Measurements from ENCODE around the gene SLC7A10. TPM values are rescaled to one million over a fixed set of nuclear protein-coding genes. Genes with fewer than 3 reads are reported as not detected.

The SLC7A10 gene
- polyA plus RNA-seq, 1 of the 3 experiments (the other 2 are of a cell fraction): 0.02 TPM

DNA sequence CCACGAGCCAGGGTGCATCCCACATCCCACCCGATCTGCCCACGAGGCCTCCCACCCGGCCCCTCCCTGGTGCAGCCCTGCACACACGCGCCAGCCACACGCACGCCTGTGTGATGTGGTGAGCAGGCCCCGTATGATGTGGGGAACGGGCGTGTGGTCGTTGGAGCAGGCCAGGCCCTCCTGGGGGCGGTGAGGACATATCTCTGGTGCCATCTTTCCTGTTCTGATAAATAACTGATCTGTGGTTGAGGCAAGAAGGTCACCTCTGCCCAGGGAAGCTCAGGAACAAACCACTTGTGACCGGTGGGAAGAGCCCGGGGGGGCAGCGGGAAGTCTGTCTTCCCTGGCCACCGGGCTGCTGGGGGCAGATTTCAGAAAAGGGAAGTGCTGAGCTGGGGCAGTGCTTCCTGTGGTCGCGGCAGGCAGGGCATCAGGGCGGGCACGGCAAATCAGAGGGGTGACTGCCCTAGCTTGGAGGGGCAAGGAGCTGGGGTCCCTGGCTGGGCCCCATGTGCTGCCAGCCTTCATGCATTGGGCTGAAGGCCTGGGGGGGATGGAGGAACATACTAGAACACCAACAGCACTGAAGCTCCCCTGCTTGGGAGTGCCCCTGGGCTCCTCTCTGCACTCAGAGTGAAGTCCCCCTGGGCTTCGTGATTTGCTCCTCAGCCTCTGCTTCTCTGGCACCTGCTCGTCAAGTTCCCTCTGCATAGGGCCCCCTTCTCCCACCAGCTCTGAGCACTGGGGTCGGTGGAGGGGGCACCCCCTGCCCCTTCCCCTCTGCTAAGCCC is 35.2 kb upstream of the SLC7A10 start:
- H3K79me2 ChIP-seq (ENCODE audit: insufficient read depth): no peaks in the 10 kb centered on the region
- H3K9ac ChIP-seq: no peak overlapping the region
- no peaks in the 10 kb centered on the region for H3K36me3 ChIP-seq (replicated peaks in 1 of 2; ENCODE audit: control insufficient read depth in 1 of 2, insufficient read depth in 2 of 2, low read length in 1 of 2)
- 65% methylated on average over 18 of the region's 24 CpGs for WGBS (ENCODE audit: low lambda C conversion rate)
- TF ChIP-seq GATA2 (CRISPR knock-in tag; IDR thresholded peaks at IDR 0.05) (peak; percentile 23; the same call in 1 of the 2 replicates), FOXJ3 (CRISPR knock-in tag; IDR thresholded peaks at IDR 0.05) (no peak)
- H3K4me3 ChIP-seq (ENCODE audit: low read depth in 2 of 2, low read length in 1 of 2): no peak overlapping the region
- no peak for DNase-seq
- no peak overlapping the region for H3K27ac ChIP-seq (ENCODE audit: low read depth in 2 of 2, low read length in 1 of 2)
- peaks cover 0 to 12% of the 10 kb centered on the region in 2 experiments; a peak in 1 of 4 replicates for H3K4me1 ChIP-seq (ENCODE audit: control insufficient read depth in 1 of 2, insufficient read depth in 2 of 2, low read depth in 1 of 2, low read length in 1 of 2)
- no peak overlapping the region for H2AFZ ChIP-seq (ENCODE audit: low read depth)
- no peaks in the 10 kb centered on the region for H3K9me2 ChIP-seq
- no peaks in the 10 kb centered on the region for H3K27me3 ChIP-seq (ENCODE audit: insufficient read depth)
- no peaks in the 10 kb centered on the region for H3F3A ChIP-seq (replicated peaks; ENCODE audit: insufficient read depth)
- no peaks in the 10 kb centered on the region for H3K9me3 ChIP-seq
- ChIA-PET CTCF (interaction anchor here (0.9 to 2.8 kb wide), 4 partner anchors 19 to 146 kb away, joined by 4 to 12 read pairs (median 7); no protein-coding TSS in a partner anchor), POLR2A (no interaction called here)
- H3K4me2 ChIP-seq: no peak overlapping the region
- H4K20me1 ChIP-seq (ENCODE audit: insufficient read depth): no peaks in the 10 kb centered on the region

GRCh38 chr19:33259539-33259938 is 33.9 kb upstream of the SLC7A10 start:
- no peak for DNase-seq
- Histone ChIP-seq H3K79me2 (ENCODE audit: insufficient read depth) (no peaks in the 10 kb centered on the region), H3K36me3 (replicated peaks in 1 of 2; ENCODE audit: control insufficient read depth in 1 of 2, insufficient read depth in 2 of 2, low read length in 1 of 2) (no peaks in the 10 kb centered on the region), H3K4me3 (ENCODE audit: low read depth in 2 of 2, low read length in 1 of 2) (no peak overlapping the region), H3K9me2 (no peaks in the 10 kb centered on the region), H3K4me1 (ENCODE audit: control insufficient read depth in 1 of 2, insufficient read depth in 2 of 2, low read depth in 1 of 2, low read length in 1 of 2) (peaks cover 0 to 12% of the 10 kb centered on the region in 2 experiments; a peak in 1 of 4 replicates), H3K4me2 (no peak overlapping the region), H2AFZ (ENCODE audit: low read depth) (no peak overlapping the region), H3K27ac (ENCODE audit: low read depth in 2 of 2, low read length in 1 of 2) (no peak overlapping the region), H3K27me3 (ENCODE audit: insufficient read depth) (no peaks in the 10 kb centered on the region), H3F3A (replicated peaks; ENCODE audit: insufficient read depth) (no peaks in the 10 kb centered on the region), H3K9me3 (no peaks in the 10 kb centered on the region), H4K20me1 (ENCODE audit: insufficient read depth) (no peaks in the 10 kb centered on the region), H3K9ac (no peak overlapping the region)
- CTCF ChIA-PET: interaction anchor here (2.1 to 2.8 kb wide), 4 partner anchors 14 to 147 kb away, joined by 9 to 12 read pairs (median 9); no protein-coding TSS in a partner anchor
- POLR2A ChIA-PET: no interaction called here
- TF ChIP-seq SIN3A (IDR thresholded peaks at IDR 0.05; ENCODE audit: borderline replicate concordance, low read depth, low read length): no peak
- no peak for TF ChIP-seq GATA2 (CRISPR knock-in tag; IDR thresholded peaks at IDR 0.05)
- no peak for TF ChIP-seq JUND (IDR thresholded peaks at IDR 0.05)
- no peak for TF ChIP-seq RCOR1 (IDR thresholded peaks at IDR 0.05; ENCODE audit: low read length)
- no peak for TF ChIP-seq POLR2AphosphoS5 (IDR thresholded peaks at IDR 0.05; ENCODE audit: low read depth, low read length)
- WGBS (ENCODE audit: low lambda C conversion rate): 53% methylated on average over 6 of the region's 6 CpGs

DNA sequence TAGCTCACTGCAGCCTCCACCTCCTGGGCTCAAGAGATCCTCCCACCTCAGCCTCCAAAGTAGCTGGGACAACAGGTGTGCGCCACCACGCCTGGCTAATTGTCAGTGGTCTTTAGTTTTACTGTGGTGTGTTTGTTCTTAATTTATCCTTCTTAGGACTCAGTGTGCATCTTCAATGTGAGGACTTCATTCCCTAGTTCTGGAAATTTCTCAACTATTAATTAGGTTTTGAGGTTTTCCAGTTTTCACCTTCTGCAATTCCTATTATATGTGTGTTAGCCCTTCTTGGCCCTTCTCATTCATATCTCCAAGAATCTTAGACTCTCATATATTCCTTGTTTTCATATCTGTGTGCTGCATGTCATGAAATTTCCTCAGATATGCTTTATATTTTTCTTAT is 32.2 kb upstream of the SLC7A10 start:
- Histone ChIP-seq H3K4me2 (no peak overlapping the region), H3F3A (replicated peaks; ENCODE audit: insufficient read depth) (no peaks in the 10 kb centered on the region), H2AFZ (ENCODE audit: low read depth) (no peak overlapping the region), H3K9me2 (no peaks in the 10 kb centered on the region), H3K9ac (no peak overlapping the region), H3K27me3 (ENCODE audit: insufficient read depth) (no peaks in the 10 kb centered on the region), H4K20me1 (ENCODE audit: insufficient read depth) (no peaks in the 10 kb centered on the region), H3K9me3 (no peaks in the 10 kb centered on the region), H3K4me1 (ENCODE audit: control insufficient read depth in 1 of 2, insufficient read depth in 2 of 2, low read depth in 1 of 2, low read length in 1 of 2) (peaks cover 0 to 12% of the 10 kb centered on the region in 2 experiments; a peak in 1 of 4 replicates), H3K79me2 (ENCODE audit: insufficient read depth) (no peaks in the 10 kb centered on the region), H3K27ac (ENCODE audit: low read depth in 2 of 2, low read length in 1 of 2) (no peak overlapping the region), H3K4me3 (ENCODE audit: low read depth in 2 of 2, low read length in 1 of 2) (no peak overlapping the region), H3K36me3 (replicated peaks in 1 of 2; ENCODE audit: control insufficient read depth in 1 of 2, insufficient read depth in 2 of 2, low read length in 1 of 2) (no peaks in the 10 kb centered on the region)
- 72% methylated on average over 2 of the region's 2 CpGs for WGBS (ENCODE audit: low lambda C conversion rate)
- no peak for DNase-seq
- ChIA-PET POLR2A (no interaction called here), CTCF (interaction anchor here (1.4 to 2.6 kb wide), 4 partner anchors 12 to 520 kb away, joined by 3 to 9 read pairs (median 7); no protein-coding TSS in a partner anchor)
- TF ChIP-seq, protein P1, sequence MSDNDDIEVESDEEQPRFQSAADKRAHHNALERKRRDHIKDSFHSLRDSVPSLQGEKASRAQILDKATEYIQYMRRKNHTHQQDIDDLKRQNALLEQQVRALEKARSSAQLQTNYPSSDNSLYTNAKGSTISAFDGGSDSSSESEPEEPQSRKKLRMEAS (IDR thresholded peaks at IDR 0.05; ENCODE audit: low read depth): no peak
- no peak for TF ChIP-seq FOXJ3 (CRISPR knock-in tag; IDR thresholded peaks at IDR 0.05)
- no peak for TF ChIP-seq TCF12 (IDR thresholded peaks at IDR 0.05)
- TF ChIP-seq, protein P2, sequence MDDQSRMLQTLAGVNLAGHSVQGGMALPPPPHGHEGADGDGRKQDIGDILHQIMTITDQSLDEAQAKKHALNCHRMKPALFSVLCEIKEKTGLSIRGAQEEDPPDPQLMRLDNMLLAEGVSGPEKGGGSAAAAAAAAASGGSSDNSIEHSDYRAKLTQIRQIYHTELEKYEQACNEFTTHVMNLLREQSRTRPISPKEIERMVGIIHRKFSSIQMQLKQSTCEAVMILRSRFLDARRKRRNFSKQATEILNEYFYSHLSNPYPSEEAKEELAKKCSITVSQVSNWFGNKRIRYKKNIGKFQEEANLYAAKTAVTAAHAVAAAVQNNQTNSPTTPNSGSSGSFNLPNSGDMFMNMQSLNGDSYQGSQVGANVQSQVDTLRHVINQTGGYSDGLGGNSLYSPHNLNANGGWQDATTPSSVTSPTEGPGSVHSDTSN (IDR thresholded peaks at IDR 0.05): no peak
- no peak for TF ChIP-seq USF1 (IDR thresholded peaks at IDR 0.05; ENCODE audit: borderline replicate concordance, low read depth)
- TF ChIP-seq USF2 (IDR thresholded peaks at IDR 0.05; ENCODE audit: borderline replicate concordance, low read depth, low read length): no peak
- no peak for TF ChIP-seq GATA2 (CRISPR knock-in tag; IDR thresholded peaks at IDR 0.05)
- no peak for TF ChIP-seq FOSL2 (IDR thresholded peaks at IDR 0.05; ENCODE audit: borderline replicate concordance, low read depth)
- TF ChIP-seq, protein P3, sequence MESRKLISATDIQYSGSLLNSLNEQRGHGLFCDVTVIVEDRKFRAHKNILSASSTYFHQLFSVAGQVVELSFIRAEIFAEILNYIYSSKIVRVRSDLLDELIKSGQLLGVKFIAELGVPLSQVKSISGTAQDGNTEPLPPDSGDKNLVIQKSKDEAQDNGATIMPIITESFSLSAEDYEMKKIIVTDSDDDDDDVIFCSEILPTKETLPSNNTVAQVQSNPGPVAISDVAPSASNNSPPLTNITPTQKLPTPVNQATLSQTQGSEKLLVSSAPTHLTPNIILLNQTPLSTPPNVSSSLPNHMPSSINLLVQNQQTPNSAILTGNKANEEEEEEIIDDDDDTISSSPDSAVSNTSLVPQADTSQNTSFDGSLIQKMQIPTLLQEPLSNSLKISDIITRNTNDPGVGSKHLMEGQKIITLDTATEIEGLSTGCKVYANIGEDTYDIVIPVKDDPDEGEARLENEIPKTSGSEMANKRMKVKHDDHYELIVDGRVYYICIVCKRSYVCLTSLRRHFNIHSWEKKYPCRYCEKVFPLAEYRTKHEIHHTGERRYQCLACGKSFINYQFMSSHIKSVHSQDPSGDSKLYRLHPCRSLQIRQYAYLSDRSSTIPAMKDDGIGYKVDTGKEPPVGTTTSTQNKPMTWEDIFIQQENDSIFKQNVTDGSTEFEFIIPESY (IDR thresholded peaks at IDR 0.05; ENCODE audit: borderline replicate concordance, low read depth): no peak
- TF ChIP-seq CHD2 (IDR thresholded peaks at IDR 0.05; ENCODE audit: low read length, partially characterized antibody): no peak
- TF ChIP-seq SIN3A (IDR thresholded peaks at IDR 0.05; ENCODE audit: borderline replicate concordance, low read depth, low read length): no peak
- TF ChIP-seq JUND (IDR thresholded peaks at IDR 0.05): no peak
- TF ChIP-seq YY1 (IDR thresholded peaks at IDR 0.05; ENCODE audit: low read depth): no peak

All from SK-N-SH (cell line).